DMS79 treated with DMSO at 0.1 percent for 48 hours (cell line): ENCODE data around the gene RARRES2.

ENCODE experiments used
- DNase-seq: peaks from one replicate; lab custom pipeline; 2025; lab: John Stamatoyannopoulos, UW

RARRES2 gene

GRCh38 chr7:150376560-150376959 is 35.1 kb upstream of the RARRES2 start:
- no peak for DNase-seq

- DNase-seq = no peak
Observed at GRCh38 chr7:150375662-150376521, 34.5 kb upstream of the RARRES2 start.

DNA sequence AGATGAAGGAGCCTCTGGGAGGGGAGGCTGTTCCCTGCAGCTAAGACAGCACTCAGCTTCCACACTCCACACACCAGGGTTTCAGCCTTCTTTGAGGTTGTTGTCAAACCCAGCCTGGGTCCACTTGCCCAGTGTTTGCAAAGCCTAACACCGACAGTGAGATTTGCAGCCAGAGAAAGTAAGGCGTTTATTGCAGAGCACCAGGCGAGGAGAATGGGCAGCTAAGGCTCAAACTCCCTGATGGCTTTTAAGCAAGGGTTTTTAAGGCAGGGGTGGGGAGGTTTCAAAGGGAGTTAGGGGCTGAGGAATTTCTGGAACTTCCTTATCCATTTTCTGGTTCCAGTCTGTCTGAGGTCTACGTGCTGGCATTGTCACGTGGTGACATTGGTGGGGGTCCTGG is 33.0 kb upstream of the RARRES2 start:
- DNase-seq = no peak

DNA sequence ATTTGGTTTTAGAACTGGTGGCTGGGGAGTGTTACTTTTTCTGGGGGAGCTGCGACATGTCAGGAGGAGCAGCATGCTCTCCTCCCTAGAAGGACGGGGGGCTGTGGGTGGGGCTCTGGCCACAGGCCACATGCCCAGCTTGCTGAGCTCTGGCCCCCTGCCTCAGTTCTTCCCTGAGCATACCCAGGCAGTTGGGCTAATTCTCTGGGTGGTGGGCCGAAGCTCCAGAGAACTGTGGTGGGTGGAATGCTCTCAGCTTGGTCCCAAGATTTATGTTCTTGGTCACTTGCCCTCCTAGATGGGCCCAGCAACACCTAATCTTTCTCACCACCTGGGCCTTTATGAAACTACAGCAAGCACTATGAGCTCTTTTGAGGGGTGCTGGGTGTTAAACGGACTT is 32.6 kb upstream of the RARRES2 start:
- no peak for DNase-seq

GRCh38 chr7:150373049-150373801 is 31.8 kb upstream of the RARRES2 start:
- DNase-seq = peak; percentile 92

GRCh38 chr7:150372271-150373048 is 31.0 kb upstream of the RARRES2 start:
- no peak for DNase-seq

GRCh38 chr7:150371996-150372270 is 30.5 kb upstream of the RARRES2 start:
- no peak for DNase-seq

GRCh38 chr7:150371131-150371995 is 29.9 kb upstream of the RARRES2 start:
- no peak for DNase-seq

GRCh38 chr7:150370612-150371071 is 29.2 kb upstream of the RARRES2 start:
- DNase-seq = no peak

DNA sequence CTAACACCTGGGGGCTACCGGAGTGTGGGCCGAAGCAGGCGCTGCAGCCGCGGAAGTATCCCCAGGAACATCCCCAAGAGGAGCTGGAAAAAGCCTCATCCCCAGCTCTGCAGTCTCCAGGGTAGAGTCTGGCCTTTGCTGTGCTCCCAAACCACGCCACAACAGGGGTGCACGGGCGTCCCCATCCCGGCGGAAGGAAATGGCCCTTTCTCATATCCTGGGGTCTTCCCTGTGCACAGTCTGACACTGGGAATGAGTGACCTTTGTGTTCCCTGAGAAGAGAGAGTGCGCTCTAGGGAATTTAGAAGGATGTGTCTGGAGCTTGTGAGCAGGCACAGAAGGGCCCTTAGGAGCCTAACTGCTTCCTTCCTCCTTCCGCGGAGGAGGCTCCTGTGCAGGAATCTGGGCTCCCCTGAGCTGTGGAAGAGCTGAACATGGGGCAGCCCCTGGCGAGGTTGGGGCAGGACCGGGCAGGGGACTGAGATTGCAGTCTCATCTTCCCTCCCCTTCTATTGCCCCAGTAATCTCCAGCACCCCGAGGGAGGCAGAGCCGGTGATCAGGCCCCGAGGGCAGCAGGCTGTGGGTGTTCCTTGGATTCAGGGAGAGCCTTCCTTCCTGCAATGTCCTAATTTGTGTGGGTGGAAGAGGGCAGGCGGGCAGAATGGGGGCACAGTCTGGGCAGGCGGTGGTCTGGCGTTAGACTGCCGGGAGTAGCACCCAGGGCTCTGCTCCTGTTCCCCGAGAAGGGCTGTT is 28.5 kb upstream of the RARRES2 start:
- DNase-seq = no peak

GRCh38 chr7:150368884-150369747 is 27.7 kb upstream of the RARRES2 start:
- DNase-seq = peak; percentile 46

DNA sequence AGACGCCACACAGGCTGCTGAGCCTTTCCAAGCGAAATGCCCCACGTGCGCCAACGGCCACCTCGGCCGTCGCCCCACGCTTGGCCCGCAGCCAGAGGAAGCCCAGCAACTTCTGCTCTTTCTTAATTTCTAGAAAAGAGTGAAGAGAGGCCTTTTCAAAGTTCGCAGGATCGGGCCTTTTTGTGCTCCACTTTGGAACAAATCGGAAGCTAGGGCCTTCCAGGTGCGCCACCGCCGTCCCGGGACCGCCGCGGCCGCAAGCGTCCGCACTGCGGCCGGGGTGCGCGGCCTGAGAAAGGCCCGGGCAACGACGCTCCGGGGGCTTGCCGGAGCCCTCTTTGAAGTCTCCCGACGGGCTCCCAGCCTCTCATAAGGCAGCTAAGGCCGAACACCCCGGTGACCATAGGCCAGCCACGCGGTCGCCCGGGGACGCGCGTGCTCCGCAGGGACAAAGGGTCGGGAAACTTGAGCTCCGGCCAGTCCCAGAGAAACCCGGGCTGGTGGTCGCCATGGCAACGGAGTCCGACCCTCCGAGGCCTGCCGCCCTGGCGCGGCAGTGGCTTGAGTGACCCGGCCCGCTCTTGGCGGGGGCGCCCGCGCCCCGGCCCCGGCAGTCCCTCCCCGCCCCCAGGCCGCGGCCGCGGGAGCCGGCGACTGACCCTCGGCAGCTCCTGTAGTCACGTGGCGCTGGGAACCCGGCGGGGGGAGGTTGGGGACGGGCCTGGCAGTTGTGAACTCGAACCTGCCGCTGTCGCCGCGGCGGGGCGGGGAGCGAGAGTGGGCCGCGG is 26.9 kb upstream of the RARRES2 start, which contains the start of gene REPIN1:
Gene REPIN1 (plus strand): TSS at position 727 of the 788 bp plus-strand sequence. CDS start 890 bp downstream, outside the sequence.
- DNase-seq = peak; percentile 47

- peak; percentile 80 for DNase-seq
Observed at GRCh38 chr7:150367677-150368095, 26.3 kb upstream of the RARRES2 start.

DNA sequence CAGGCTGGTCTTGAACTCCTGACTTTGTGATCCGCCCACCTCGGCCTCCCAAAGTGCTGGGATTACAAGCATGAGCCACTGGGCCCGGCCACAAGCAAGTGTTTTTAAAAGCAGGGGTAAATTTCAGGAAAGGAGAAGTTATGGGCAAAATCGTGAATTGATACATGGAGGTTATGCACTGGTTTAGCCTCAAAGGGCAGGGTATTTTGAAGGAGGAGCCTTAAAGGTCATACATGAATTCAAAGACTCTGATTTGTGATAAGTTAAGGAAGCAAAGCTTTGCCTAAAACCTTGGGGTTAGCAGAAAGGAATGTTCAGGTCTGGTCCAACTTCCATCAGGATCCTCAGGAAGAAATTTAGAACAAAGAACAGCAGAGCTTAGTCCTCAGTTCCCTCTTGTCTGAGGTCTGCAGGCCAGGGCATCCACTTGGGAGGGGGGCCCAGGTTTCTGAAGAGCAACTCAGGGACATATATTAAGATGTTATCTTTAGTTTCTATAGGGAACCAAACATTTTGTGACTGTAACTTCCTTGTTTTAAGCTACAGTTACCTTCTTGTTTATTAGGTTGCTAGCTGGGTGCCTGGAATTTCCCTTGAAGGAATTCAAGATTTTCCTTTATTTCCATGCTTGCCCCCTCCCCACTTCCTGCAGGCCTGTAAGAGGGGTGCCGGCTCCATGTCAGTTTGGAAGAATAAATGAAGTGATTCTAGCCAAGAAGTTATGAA is 24.4 kb upstream of the RARRES2 start:
- no peak for DNase-seq

- no peak for DNase-seq
Observed at GRCh38 chr7:150365194-150365593, 23.8 kb upstream of the RARRES2 start.

- no peak for DNase-seq
Observed at GRCh38 chr7:150363872-150364271, 22.4 kb upstream of the RARRES2 start.

DNA sequence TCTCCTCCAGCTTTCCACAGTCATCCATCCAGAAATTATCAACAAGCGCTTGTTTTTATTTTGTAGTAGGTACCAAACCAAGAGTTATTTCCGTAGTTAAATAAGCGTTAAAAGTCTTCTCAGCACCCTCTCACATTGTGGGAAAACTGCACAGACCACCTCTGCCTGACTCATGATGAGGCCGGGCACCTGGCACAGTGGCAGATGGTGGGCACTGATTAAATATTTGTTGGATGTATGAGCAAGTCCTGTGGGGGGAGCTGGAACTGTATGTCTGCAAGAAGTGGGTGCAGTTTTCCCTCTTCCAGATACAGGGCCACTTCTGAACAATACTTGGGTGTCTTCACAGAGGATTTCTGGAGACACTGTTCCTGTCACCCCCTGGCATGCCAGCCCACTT is 21.9 kb upstream of the RARRES2 start:
- no peak for DNase-seq
